Type B pancreatic cell (in vitro differentiated cells): ENCODE results near the gene MYCBP2. TPM values are rescaled to one million over a fixed set of nuclear protein-coding genes. Genes with fewer than 3 reads are reported as not detected.
"Not testable (repeated sequence)": the region's sequence is repeated elsewhere in the genome, so short reads cannot be mapped to it uniquely, and the experiment has no call there.

ENCODE experiments used
- DNase-seq: peaks from one replicate; pipeline ENCODE4 v3.0.0; 2021; ENCODE audit warnings: mixed read lengths; ENCODE audit not compliant: unreplicated experiment; ENCODE audit errors: extremely low spot score
- H3K27ac Mint-ChIP-seq: 2 replicates; pipeline ENCODE4 v1.8.0; 2021; ENCODE audit warnings: mild to moderate bottlenecking, mixed read lengths
- H3K27me3 Mint-ChIP-seq: 2 replicates; pipeline ENCODE4 v1.8.0; 2021; ENCODE audit warnings: mixed read lengths
- H3K36me3 Mint-ChIP-seq: 2 replicates; pipeline ENCODE4 v1.8.0; 2021; ENCODE audit warnings: mixed read lengths
- H3K4me1 Mint-ChIP-seq: one replicate; pipeline ENCODE4 v1.8.0; 2021; ENCODE audit warnings: mixed read lengths; ENCODE audit not compliant: unreplicated experiment
- H3K4me3 Mint-ChIP-seq: 2 replicates; pipeline ENCODE4 v1.8.0; 2021; ENCODE audit warnings: mild to moderate bottlenecking, mixed read lengths
- H3K9me3 Mint-ChIP-seq: 2 replicates; pipeline ENCODE4 v1.8.0; 2021; ENCODE audit warnings: mixed read lengths
- total RNA-seq: library from RNA; stranded (reverse); gene quantifications from 2 replicates; pipeline ENCODE4 v1.2.1, GENCODE V29; 2021; ENCODE audit warnings: low replicate concordance
- TF ChIP-seq, protein P1 (sequence below): fragments of 200-600 bp; sonication (generic); conservative IDR thresholded peaks from 2 replicates; pipeline ENCODE4 v1.5.0; 2021; ENCODE audit warnings: antibody characterized with exemption, mild to moderate bottlenecking

The MYCBP2 gene
- total RNA-seq, 1 donor from 2014 or later = 71.7 TPM

DNA sequence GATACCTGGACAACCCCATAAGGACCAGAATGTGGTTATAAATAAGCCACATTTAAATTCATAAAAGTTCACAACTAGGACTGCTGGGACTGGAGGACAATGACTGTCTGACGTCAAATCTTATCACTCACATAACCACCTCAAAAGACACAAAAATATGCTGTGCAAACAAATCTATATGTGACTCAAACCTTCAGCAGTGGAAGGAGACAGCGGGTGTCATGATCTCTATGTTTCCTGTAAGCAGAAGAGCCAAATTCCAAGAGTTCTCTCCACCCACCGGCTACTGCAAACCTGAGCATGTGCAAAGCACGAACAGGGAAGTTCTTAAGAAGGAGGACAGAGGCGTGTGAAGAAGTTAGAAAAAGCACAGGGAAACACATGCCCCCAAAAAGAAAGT is 113.2 kb downstream of the MYCBP2 start:
- Mint-ChIP-seq H3K27me3 (no peaks in the 10 kb centered on the region), H3K4me1 (no peaks in the 10 kb centered on the region), H3K4me3 (no peak overlapping the region), H3K36me3 (peaks cover 31% of the 10 kb centered on the region), H3K27ac (no peak overlapping the region), H3K9me3 (no peaks in the 10 kb centered on the region)
- TF ChIP-seq, protein P1, sequence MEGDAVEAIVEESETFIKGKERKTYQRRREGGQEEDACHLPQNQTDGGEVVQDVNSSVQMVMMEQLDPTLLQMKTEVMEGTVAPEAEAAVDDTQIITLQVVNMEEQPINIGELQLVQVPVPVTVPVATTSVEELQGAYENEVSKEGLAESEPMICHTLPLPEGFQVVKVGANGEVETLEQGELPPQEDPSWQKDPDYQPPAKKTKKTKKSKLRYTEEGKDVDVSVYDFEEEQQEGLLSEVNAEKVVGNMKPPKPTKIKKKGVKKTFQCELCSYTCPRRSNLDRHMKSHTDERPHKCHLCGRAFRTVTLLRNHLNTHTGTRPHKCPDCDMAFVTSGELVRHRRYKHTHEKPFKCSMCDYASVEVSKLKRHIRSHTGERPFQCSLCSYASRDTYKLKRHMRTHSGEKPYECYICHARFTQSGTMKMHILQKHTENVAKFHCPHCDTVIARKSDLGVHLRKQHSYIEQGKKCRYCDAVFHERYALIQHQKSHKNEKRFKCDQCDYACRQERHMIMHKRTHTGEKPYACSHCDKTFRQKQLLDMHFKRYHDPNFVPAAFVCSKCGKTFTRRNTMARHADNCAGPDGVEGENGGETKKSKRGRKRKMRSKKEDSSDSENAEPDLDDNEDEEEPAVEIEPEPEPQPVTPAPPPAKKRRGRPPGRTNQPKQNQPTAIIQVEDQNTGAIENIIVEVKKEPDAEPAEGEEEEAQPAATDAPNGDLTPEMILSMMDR = no peak
- DNase-seq = no peak

DNA sequence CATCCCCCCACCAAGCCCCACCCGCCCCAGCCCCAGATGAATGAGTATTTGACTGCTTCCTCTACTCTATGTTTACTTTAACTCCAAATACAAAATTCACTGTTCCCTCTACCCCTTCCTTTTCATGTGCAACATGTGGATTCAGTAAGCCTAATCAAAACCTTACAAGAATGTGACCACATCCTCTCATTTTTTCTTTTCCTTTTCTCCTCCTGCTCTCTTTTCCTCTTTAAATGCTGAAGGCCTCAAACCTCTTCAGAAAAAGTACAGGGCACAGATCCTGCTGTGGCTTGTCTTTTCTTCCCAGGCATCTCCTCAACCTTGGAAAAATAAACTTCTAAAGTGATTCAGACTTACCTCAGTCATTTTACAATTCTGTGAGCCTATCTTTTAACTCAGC is 119.0 kb downstream of the MYCBP2 start:
- Mint-ChIP-seq H3K4me3 (peak overlapping the region; percentile 10), H3K9me3 (peaks cover 6% of the 10 kb centered on the region), H3K4me1 (peaks cover 6% of the 10 kb centered on the region), H3K27me3 (no peaks in the 10 kb centered on the region), H3K36me3 (peaks cover 39% of the 10 kb centered on the region), H3K27ac (no peak overlapping the region)
- TF ChIP-seq, protein P1 = no peak
- DNase-seq = no peak

DNA sequence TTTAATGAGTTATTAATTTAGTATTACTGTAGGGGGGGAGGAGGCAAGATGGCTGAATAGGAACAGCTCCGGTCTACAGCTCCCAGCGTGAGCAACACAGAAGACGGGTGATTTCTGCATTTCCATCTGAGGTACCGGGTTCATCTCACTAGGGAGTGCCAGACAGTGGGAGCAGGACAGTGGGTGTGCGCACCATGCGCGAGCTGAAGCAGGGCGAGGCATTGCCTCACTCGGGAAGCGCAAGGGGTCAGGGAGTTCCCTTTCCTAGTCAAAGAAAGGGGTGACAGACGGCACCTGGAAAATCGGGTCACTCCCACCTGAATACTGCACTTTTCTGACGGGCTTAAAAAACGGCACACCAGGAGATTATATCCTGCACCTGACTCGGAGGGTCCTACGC is 127.9 kb downstream of the MYCBP2 start:
- H3K4me3 Mint-ChIP-seq = not testable (repeated sequence)

DNA sequence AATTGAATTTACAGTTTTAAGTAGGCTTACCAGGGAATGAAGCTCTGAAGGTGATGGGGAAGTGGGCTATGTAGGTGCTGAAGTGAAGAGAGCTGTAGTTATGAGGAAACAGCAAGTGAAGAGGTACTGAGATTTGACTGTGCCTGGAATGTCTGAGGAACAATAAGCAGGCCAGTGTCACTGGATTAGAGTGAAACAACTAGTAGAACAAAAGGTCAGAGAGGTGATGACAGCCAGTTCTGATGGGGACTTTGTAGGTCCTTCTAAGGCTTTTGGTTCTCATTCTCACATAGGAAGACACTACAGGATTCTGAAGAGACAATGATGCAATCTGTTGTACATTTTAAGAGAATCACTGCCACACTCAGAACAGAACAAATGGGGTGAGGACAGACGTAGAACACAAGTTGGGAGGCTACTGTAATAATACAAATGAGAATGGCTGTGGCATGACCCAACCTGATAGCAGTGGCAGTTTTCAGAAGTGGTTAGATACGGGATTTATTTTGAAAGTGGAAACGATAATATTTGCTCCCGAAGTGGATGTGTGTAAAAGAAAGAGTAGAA is 130.8 kb downstream of the MYCBP2 start:
- Mint-ChIP-seq H3K4me3 (no peak overlapping the region), H3K27ac (no peak overlapping the region), H3K9me3 (no peaks in the 10 kb centered on the region), H3K4me1 (no peaks in the 10 kb centered on the region), H3K36me3 (peaks cover 19% of the 10 kb centered on the region), H3K27me3 (no peaks in the 10 kb centered on the region)
- TF ChIP-seq, protein P1 = no peak
- no peak for DNase-seq

More for the DNA sequence above, 127.9 kb downstream of the MYCBP2 start:
- not testable (repeated sequence) for DNase-seq, H3K4me1 Mint-ChIP-seq, H3K27me3 Mint-ChIP-seq, H3K27ac Mint-ChIP-seq, H3K9me3 Mint-ChIP-seq
- H3K36me3 Mint-ChIP-seq = peaks cover 17% of the 10 kb centered on the region

DNA sequence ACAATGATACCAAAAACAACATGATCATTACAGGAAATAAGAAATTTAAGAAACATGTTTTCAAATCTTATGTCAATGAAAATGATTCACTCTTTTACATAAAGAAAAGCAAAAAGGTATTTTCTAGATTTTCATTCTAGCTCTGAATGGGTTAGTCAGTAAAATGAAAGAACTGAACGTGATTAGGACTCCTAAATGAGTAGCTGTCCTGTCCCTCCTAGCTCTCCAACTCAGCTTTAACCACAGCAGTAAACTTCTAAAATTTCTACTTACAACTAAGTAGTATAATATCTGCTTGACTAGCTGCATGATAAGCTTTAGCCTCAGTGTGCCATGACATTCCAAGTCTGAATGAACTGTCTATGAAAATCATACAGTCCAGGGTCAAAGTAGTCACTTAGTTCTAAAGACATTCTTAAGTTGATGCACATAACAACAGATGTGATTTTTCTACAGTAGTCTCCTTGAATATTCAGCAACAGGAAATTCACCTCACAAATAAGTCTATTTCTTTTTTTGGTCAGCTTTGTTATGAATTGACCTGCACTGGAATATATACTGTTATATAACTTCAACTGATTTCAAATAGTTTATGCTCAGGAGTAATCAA is 136.4 kb downstream of the MYCBP2 start:
- no peak overlapping the region for H3K4me3 Mint-ChIP-seq
- H3K27me3 Mint-ChIP-seq = no peaks in the 10 kb centered on the region
- DNase-seq = no peak
- peaks cover 32% of the 10 kb centered on the region for H3K36me3 Mint-ChIP-seq
- H3K9me3 Mint-ChIP-seq = no peaks in the 10 kb centered on the region
- no peaks in the 10 kb centered on the region for H3K4me1 Mint-ChIP-seq
- H3K27ac Mint-ChIP-seq = no peak overlapping the region
- TF ChIP-seq, protein P1 = no peak

DNA sequence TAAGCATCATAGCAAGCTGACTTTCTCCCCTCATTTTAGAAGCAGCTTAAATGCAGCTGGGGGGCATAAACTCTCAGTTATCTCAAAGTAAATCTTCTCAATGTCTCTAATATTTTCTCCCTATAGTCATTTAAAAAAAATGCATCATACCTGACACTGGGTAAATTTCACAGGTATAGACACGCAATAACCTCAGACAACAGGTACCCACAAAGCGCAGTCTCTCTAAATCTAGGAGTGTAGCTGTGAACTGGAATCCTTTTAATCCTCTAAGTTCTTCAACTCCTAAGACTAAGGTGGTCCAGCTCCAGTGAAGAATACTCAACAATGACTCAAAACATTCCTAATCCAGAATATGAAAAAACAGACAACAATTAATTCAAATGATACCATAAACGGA is 141.2 kb downstream of the MYCBP2 start:
- Mint-ChIP-seq H3K4me3 (no peak overlapping the region), H3K4me1 (no peaks in the 10 kb centered on the region), H3K27me3 (no peaks in the 10 kb centered on the region), H3K36me3 (peaks cover 40% of the 10 kb centered on the region), H3K27ac (no peak overlapping the region), H3K9me3 (no peaks in the 10 kb centered on the region)
- no peak for DNase-seq
- TF ChIP-seq, protein P1 = no peak
